PC-3 (cell line): Measurements from ENCODE around the gene PITX2. TPM values are rescaled to one million over a fixed set of nuclear protein-coding genes. Genes with fewer than 3 reads are reported as not detected.

ENCODE experiments used
- ATAC-seq: fragments of 200-7000 bp; cut with Tn5 transposase; 2 replicates; pipeline ENCODE4 v1.9.1; 2020; ENCODE audit warnings: mild to moderate bottlenecking, moderate library complexity
- BruUV-seq: library from RNA; stranded (reverse); fragments of 400-500 nt; replicated peaks from 2 replicates; lab custom pipeline; 2021; lab: Mats Ljungman, UMichigan
- CTCF ChIA-PET: fragments of 300-600 bp; sonication (Branson Sonifier 250); formaldehyde crosslinking; loops from one replicate; lab custom pipeline; 2022; ENCODE audit warnings: antibody characterized with exemption; lab: Charles Lee
- POLR2A ChIA-PET: fragments of 300-600 bp; sonication (Branson Sonifier 250); formaldehyde crosslinking; loops from one replicate; lab custom pipeline; 2022; ENCODE audit warnings: antibody characterized with exemption; ENCODE audit not compliant: unreplicated experiment; lab: Charles Lee
- DNase-seq: peaks from one replicate; pipeline ENCODE4 v3.0.0-alpha.2; 2015
- H2AFZ ChIP-seq: fragments of 300-600 bp; sonication (generic); 2 replicates; pipeline ENCODE4 v1.6.0; 2016; ENCODE audit warnings: antibody characterized with exemption, low read length
- H3F3A ChIP-seq: fragments of 300-600 bp; sonication (generic); one replicate; pipeline ENCODE4 v1.6.0; 2017; ENCODE audit warnings: antibody characterized with exemption, low read length, control low read depth, mild to moderate bottlenecking; ENCODE audit not compliant: unreplicated experiment
- H3K27ac ChIP-seq: fragments of 300-600 bp; sonication (generic); 2 replicates; pipeline ENCODE4 v1.5.1; 2016; ENCODE audit warnings: mild to moderate bottlenecking, low read length
- H3K27me3 ChIP-seq: fragments of 300-600 bp; sonication (generic); 2 replicates; pipeline ENCODE4 v1.6.1; 2016; ENCODE audit warnings: low read length, mixed read lengths
- H3K36me3 ChIP-seq: fragments of 300-600 bp; sonication (generic); 2 replicates; pipeline ENCODE4 v1.6.1; 2016; ENCODE audit warnings: low read depth, mixed run types, low read length, mixed read lengths
- H3K4me1 ChIP-seq: fragments of 300-600 bp; sonication (generic); 2 replicates; pipeline ENCODE4 v1.5.1; 2016; ENCODE audit warnings: low read length; ENCODE audit not compliant: insufficient read depth
- H3K4me2 ChIP-seq: fragments of 300-600 bp; sonication (generic); 2 replicates; pipeline ENCODE4 v1.6.0; 2016; ENCODE audit warnings: low read length
- H3K4me3 ChIP-seq: fragments of 300-600 bp; sonication (generic); 2 replicates; pipeline ENCODE4 v1.5.1; 2016; ENCODE audit warnings: mild to moderate bottlenecking, low read length, mixed read lengths
- H3K79me2 ChIP-seq: fragments of 300-600 bp; sonication (generic); 2 replicates; pipeline ENCODE4 v1.6.1; 2017; ENCODE audit warnings: low read length, mixed read lengths
- H3K9ac ChIP-seq: fragments of 300-600 bp; sonication (generic); 2 replicates; pipeline ENCODE4 v1.6.0; 2016; ENCODE audit warnings: mild to moderate bottlenecking, low read length
- H3K9me2 ChIP-seq: fragments of 300-600 bp; sonication (generic); replicated peaks from 2 replicates; pipeline ENCODE4 v1.6.1; 2016; ENCODE audit warnings: mixed run types, low read length, mixed read lengths
- H3K9me3 ChIP-seq: fragments of 300-600 bp; sonication (generic); 2 replicates; pipeline ENCODE4 v1.6.1; 2016; ENCODE audit warnings: low read length, mixed read lengths
- H4K20me1 ChIP-seq: fragments of 300-600 bp; sonication (generic); 2 replicates; pipeline ENCODE4 v1.6.1; 2016; ENCODE audit warnings: low read length, mixed read lengths
- CTCF ChIP-seq: fragments of 300-600 bp; sonication (generic); conservative IDR thresholded peaks from 2 replicates; pipeline ENCODE4 v1.5.1; 2017; ENCODE audit warnings: antibody characterized with exemption, low read depth, mild to moderate bottlenecking, low read length
- EZH2 ChIP-seq: fragments of 300-600 bp; sonication (generic); IDR thresholded peaks from one replicate; pipeline ENCODE4 v1.6.1; 2017; ENCODE audit warnings: antibody characterized with exemption, mild to moderate bottlenecking, low read length; ENCODE audit not compliant: unreplicated experiment
- EZH2phosphoT487 ChIP-seq: fragments of 300-600 bp; sonication (generic); IDR thresholded peaks from 2 replicates; pipeline ENCODE4 v1.6.1; 2018; ENCODE audit warnings: mild to moderate bottlenecking, antibody characterized with exemption, low read length, borderline replicate concordance
- intact Hi-C: fragments of 100-400 bp; cut with micrococcal nuclease; formaldehyde crosslinking; loops from 2 replicates; pipeline ENCODE4 v1.9.0; 2023
- total RNA-seq: library from RNA; depleted of rRNA; stranded (reverse); fragments of >200 nt; gene quantifications from 2 replicates; pipeline ENCODE4 v1.2.3, GENCODE V29; 2014

Gene PITX2
- total RNA-seq, 1 experiment from 2014 or later, result 0.55 TPM

GRCh38 chr4:110597582-110597981, 25.3 kb downstream of the PITX2 start:
- H3K9me3 ChIP-seq, result no peaks in the 10 kb centered on the region
- no peak overlapping the region for H3K27ac ChIP-seq
- ChIA-PET CTCF (no interaction called here), POLR2A (no interaction called here)
- H3K4me3 ChIP-seq, result no peak overlapping the region
- H4K20me1 ChIP-seq, result no peaks in the 10 kb centered on the region
- DNase-seq, result no peak
- H3K27me3 ChIP-seq, result no peaks in the 10 kb centered on the region
- H3F3A ChIP-seq, result no peaks in the 10 kb centered on the region
- ATAC-seq, result no peak
- H3K9me2 ChIP-seq, result no peaks in the 10 kb centered on the region
- no peaks in the 10 kb centered on the region for H3K4me1 ChIP-seq
- no peak overlapping the region for H2AFZ ChIP-seq
- TF ChIP-seq CTCF, result no peak
- TF ChIP-seq EZH2, result no peak
- TF ChIP-seq EZH2phosphoT487, result no peak
- intact Hi-C loops, result no loop called here
- no peaks in the 10 kb centered on the region for H3K79me2 ChIP-seq
- H3K4me2 ChIP-seq, result no peak overlapping the region
- no peak overlapping the region for H3K9ac ChIP-seq
- no TSS peak for BruUV-seq
- no peaks in the 10 kb centered on the region for H3K36me3 ChIP-seq

GRCh38 chr4:110596431-110596830, 26.4 kb downstream of the PITX2 start:
- no TSS peak for BruUV-seq
- Histone ChIP-seq H3K27ac (no peak overlapping the region), H3K4me3 (no peak overlapping the region), H3K9ac (no peak overlapping the region), H3K4me2 (no peak overlapping the region), H3F3A (no peaks in the 10 kb centered on the region), H3K27me3 (no peaks in the 10 kb centered on the region), H3K36me3 (no peaks in the 10 kb centered on the region), H3K9me3 (no peaks in the 10 kb centered on the region), H3K9me2 (no peaks in the 10 kb centered on the region), H2AFZ (no peak overlapping the region), H3K4me1 (no peaks in the 10 kb centered on the region), H4K20me1 (no peaks in the 10 kb centered on the region), H3K79me2 (no peaks in the 10 kb centered on the region)
- CTCF ChIA-PET, result no interaction called here
- TF ChIP-seq CTCF (no peak), EZH2phosphoT487 (no peak), EZH2 (no peak)
- no peak for DNase-seq
- ATAC-seq, result no peak
- intact Hi-C loops, result no loop called here
- POLR2A ChIA-PET, result no interaction called here

- TF ChIP-seq EZH2, result no peak
- TF ChIP-seq CTCF, result no peak
- no peak for TF ChIP-seq EZH2phosphoT487
- no peaks in the 10 kb centered on the region for H3K36me3 ChIP-seq
- no peak overlapping the region for H3K4me2 ChIP-seq
- no peaks in the 10 kb centered on the region for H4K20me1 ChIP-seq
- H3K4me1 ChIP-seq, result no peaks in the 10 kb centered on the region
- H3K27ac ChIP-seq, result no peak overlapping the region
- ChIA-PET CTCF (no interaction called here), POLR2A (no interaction called here)
- H3F3A ChIP-seq, result no peaks in the 10 kb centered on the region
- no peak overlapping the region for H3K9ac ChIP-seq
- no peak overlapping the region for H2AFZ ChIP-seq
- no peaks in the 10 kb centered on the region for H3K9me3 ChIP-seq
- H3K27me3 ChIP-seq, result no peaks in the 10 kb centered on the region
- H3K4me3 ChIP-seq, result no peak overlapping the region
- BruUV-seq, result no TSS peak
- intact Hi-C loops, result no loop called here
- DNase-seq, result no peak
- H3K9me2 ChIP-seq, result no peaks in the 10 kb centered on the region
- no peak for ATAC-seq
- H3K79me2 ChIP-seq, result no peaks in the 10 kb centered on the region
These were observed 27.3 kb downstream of the PITX2 start for GRCh38 chr4:110595583-110595982.
